HG03442 (cell line): ENCODE data around the gene SHISA9.

Experiments used
- ATAC-seq: cut with Tn5 transposase; IDR thresholded peaks from one replicate; pipeline ENCODE4 v1.9.1; 2021; ENCODE audit warnings: mild to moderate bottlenecking, moderate library complexity; ENCODE audit not compliant: unreplicated experiment

Gene SHISA9

GRCh38 chr16:13064821-13065220 lies 163.4 kb downstream of the SHISA9 start:
- no peak for ATAC-seq

GRCh38 chr16:13067648-13068047 lies 166.2 kb downstream of the SHISA9 start:
- ATAC-seq = no peak

GRCh38 chr16:13068912-13069583 lies 167.7 kb downstream of the SHISA9 start:
- no peak for ATAC-seq

- no peak for ATAC-seq
Measured at GRCh38 chr16:13070268-13070667, 168.9 kb downstream of the SHISA9 start.

- ATAC-seq = no peak
Measured at GRCh38 chr16:13076878-13077277, 175.5 kb downstream of the SHISA9 start.

- ATAC-seq = no peak
Measured at GRCh38 chr16:13077816-13078215, 176.4 kb downstream of the SHISA9 start.

- ATAC-seq = no peak
Measured at GRCh38 chr16:13080531-13080930, 179.1 kb downstream of the SHISA9 start.

- no peak for ATAC-seq
Measured at GRCh38 chr16:13081825-13082331, 180.5 kb downstream of the SHISA9 start.

- ATAC-seq = no peak
Measured at GRCh38 chr16:13083681-13084080, 182.3 kb downstream of the SHISA9 start.

GRCh38 chr16:13084331-13084730 lies 182.9 kb downstream of the SHISA9 start:
- ATAC-seq = no peak

- ATAC-seq = no peak
Measured at GRCh38 chr16:13093661-13094060, 192.3 kb downstream of the SHISA9 start.

GRCh38 chr16:13095061-13095460 lies 193.7 kb downstream of the SHISA9 start:
- no peak for ATAC-seq

GRCh38 chr16:13098536-13098935 lies 197.1 kb downstream of the SHISA9 start:
- ATAC-seq = no peak

GRCh38 chr16:13099822-13100221 lies 198.4 kb downstream of the SHISA9 start:
- no peak for ATAC-seq

- ATAC-seq = no peak
Measured at GRCh38 chr16:13100970-13101369, 199.6 kb downstream of the SHISA9 start.

GRCh38 chr16:13101828-13102227 lies 200.4 kb downstream of the SHISA9 start:
- ATAC-seq = no peak

GRCh38 chr16:13102401-13102800 lies 201.0 kb downstream of the SHISA9 start:
- no peak for ATAC-seq

- ATAC-seq = no peak
Measured at GRCh38 chr16:13103831-13104530, 202.6 kb downstream of the SHISA9 start.

- ATAC-seq = no peak
Measured at GRCh38 chr16:13104772-13105171, 203.4 kb downstream of the SHISA9 start.

- ATAC-seq = no peak
Measured at GRCh38 chr16:13105427-13105826, 204.0 kb downstream of the SHISA9 start.

GRCh38 chr16:13106464-13106863 lies 205.1 kb downstream of the SHISA9 start:
- ATAC-seq = no peak

GRCh38 chr16:13108126-13108525 lies 206.7 kb downstream of the SHISA9 start:
- no peak for ATAC-seq
